Mesenchymal stem cell (in vitro differentiated cells and primary cell): ENCODE measurements around the gene ZBTB9.

ENCODE experiments used
- DNase-seq: peaks from one replicate; pipeline ENCODE4 v3.0.0-alpha.2; 2013
- H2AFZ ChIP-seq: one replicate; pipeline ENCODE4 v1.6.1; 2013; ENCODE audit warnings: low read depth, mild to moderate bottlenecking, control low read depth, inconsistent platforms, low read length, moderate library complexity
- H2AK5ac ChIP-seq: 2 replicates; pipeline ENCODE4 v1.6.1; 2013; ENCODE audit warnings: low read length, moderate library complexity, mild to moderate bottlenecking, inconsistent platforms; ENCODE audit not compliant: severe bottlenecking
- H2BK120ac ChIP-seq: one replicate; pipeline ENCODE4 v1.6.1; 2013; ENCODE audit warnings: low read depth, mild to moderate bottlenecking, inconsistent platforms, low read length, moderate library complexity
- H2BK12ac ChIP-seq, 2 experiments: one replicate each; pipeline ENCODE4 v1.6.1; 2013; ENCODE audit warnings: inconsistent platforms in 2 of 2, low read length in 2 of 2, mild to moderate bottlenecking in 2 of 2, moderate library complexity in 2 of 2, control low read depth in 1 of 2
- H2BK15ac ChIP-seq: one replicate; pipeline ENCODE4 v1.6.1; 2013; ENCODE audit warnings: mild to moderate bottlenecking, low read depth, inconsistent platforms; ENCODE audit not compliant: poor library complexity, severe bottlenecking
- H2BK5ac ChIP-seq: 2 replicates; pipeline ENCODE4 v1.6.1; 2013; ENCODE audit warnings: low read depth, mild to moderate bottlenecking, low read length, control low read depth, inconsistent platforms; ENCODE audit not compliant: poor library complexity, severe bottlenecking
- H3K14ac ChIP-seq, 2 experiments: one replicate each; pipeline ENCODE4 v1.6.1; 2013; ENCODE audit warnings: inconsistent platforms in 2 of 2, low read length in 2 of 2, control low read depth in 1 of 2, mild to moderate bottlenecking in 1 of 2, moderate library complexity in 1 of 2
- H3K18ac ChIP-seq, 2 experiments: one replicate each; pipeline ENCODE4 v1.6.1; 2013; ENCODE audit warnings: inconsistent platforms in 2 of 2, low read length in 2 of 2, control low read depth in 1 of 2, low read depth in 1 of 2, mild to moderate bottlenecking in 1 of 2
- H3K23ac ChIP-seq, 2 experiments: one replicate each; pipeline ENCODE4 v1.6.1; 2013; ENCODE audit warnings: inconsistent platforms in 2 of 2, low read length in 2 of 2, mild to moderate bottlenecking in 2 of 2, moderate library complexity in 2 of 2, control low read depth in 1 of 2
- H3K27ac ChIP-seq: 2 replicates; pipeline ENCODE4 v1.5.1; 2013; ENCODE audit warnings: mild to moderate bottlenecking, moderate library complexity, low read length, control low read depth, inconsistent platforms; ENCODE audit not compliant: poor library complexity, severe bottlenecking
- H3K27me3 ChIP-seq, 2 experiments: 2 replicates each; pipeline versions ENCODE4 v1.6.1 to v1.7.0; 2013; ENCODE audit warnings: low read length in 2 of 2, mild to moderate bottlenecking in 2 of 2, moderate library complexity in 2 of 2, control low read depth in 1 of 2, inconsistent platforms in 1 of 2; ENCODE audit not compliant: control insufficient read depth in 1 of 2, insufficient read depth in 1 of 2
- H3K36me3 ChIP-seq, 2 experiments: 2 replicates each; pipeline versions ENCODE4 v1.6.1 to v1.7.0; 2013; ENCODE audit warnings: low read length in 2 of 2, control low read depth in 1 of 2, inconsistent platforms in 1 of 2, low read depth in 1 of 2, mild to moderate bottlenecking in 1 of 2; ENCODE audit not compliant: insufficient read depth in 2 of 2, control insufficient read depth in 1 of 2
- H3K4ac ChIP-seq, 2 experiments: one replicate each; pipeline ENCODE4 v1.6.1; 2013; ENCODE audit warnings: inconsistent platforms in 2 of 2, low read length in 2 of 2, mild to moderate bottlenecking in 2 of 2, moderate library complexity in 2 of 2, control low read depth in 1 of 2, low read depth in 1 of 2
- H3K4me1 ChIP-seq: 2 replicates; pipeline ENCODE4 v1.6.1; 2013; ENCODE audit warnings: low read depth, low read length, control low read depth; ENCODE audit not compliant: control insufficient read depth, insufficient read depth
- H3K4me2 ChIP-seq: 2 replicates; pipeline ENCODE4 v1.6.1; 2013; ENCODE audit warnings: low read length, mild to moderate bottlenecking, inconsistent platforms; ENCODE audit not compliant: poor library complexity, severe bottlenecking
- H3K4me3 ChIP-seq, 2 experiments: 2 replicates each; pipeline versions ENCODE4 v1.5.1 to v1.7.0; 2013; ENCODE audit warnings: low read length in 2 of 2, mild to moderate bottlenecking in 2 of 2, control low read depth in 1 of 2, low read depth in 1 of 2; ENCODE audit not compliant: insufficient read depth in 1 of 2
- H3K79me1 ChIP-seq: replicated peaks from 2 replicates; pipeline ENCODE4 v1.6.1; 2013; ENCODE audit warnings: mild to moderate bottlenecking, control low read depth, low read length, inconsistent platforms; ENCODE audit not compliant: poor library complexity, severe bottlenecking
- H3K9ac ChIP-seq: 2 replicates; pipeline ENCODE4 v1.7.0; 2013; ENCODE audit warnings: mild to moderate bottlenecking, low read length, moderate library complexity
- H3K9me3 ChIP-seq: 2 replicates; pipeline ENCODE4 v1.7.0; 2013; ENCODE audit warnings: mild to moderate bottlenecking, low read length; ENCODE audit not compliant: control insufficient read depth
- H4K8ac ChIP-seq: one replicate; pipeline ENCODE4 v1.6.1; 2013; ENCODE audit warnings: inconsistent platforms, mild to moderate bottlenecking, low read length, moderate library complexity
- H4K91ac ChIP-seq: one replicate; pipeline ENCODE4 v1.6.1; 2013; ENCODE audit warnings: mild to moderate bottlenecking, low read length, inconsistent platforms
- WGBS: methylation state at CpG from one replicate; pipeline ENCODE4 v1.1.7; 2013; ENCODE audit warnings: mixed read lengths; 5-methylcytosine and 5-hydroxymethylcytosine counted together

Gene ZBTB9

DNA sequence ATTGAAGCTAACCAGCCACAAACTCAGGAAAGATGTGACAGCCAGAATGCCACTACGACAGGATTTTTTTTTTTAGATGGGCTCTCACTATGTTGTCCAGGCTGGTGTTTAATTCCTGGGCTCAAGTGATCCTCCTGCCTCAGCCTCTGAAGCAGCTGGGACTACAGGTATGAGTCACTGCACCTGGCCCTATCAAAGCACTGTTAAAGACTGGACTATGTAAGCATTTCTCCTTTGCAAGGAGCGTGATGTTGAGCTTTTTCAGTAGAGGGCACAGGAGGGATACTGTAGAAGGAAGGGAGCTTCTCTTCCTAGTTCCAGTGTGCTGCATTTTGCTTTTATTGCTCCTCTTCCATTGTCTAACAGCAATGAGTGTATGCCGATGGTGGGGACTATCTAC lies 35.8 kb downstream of the ZBTB9 start:
- Histone ChIP-seq H3K4me1 (peaks cover 4% of the 10 kb centered on the region), H2BK120ac (no peak overlapping the region), H2AFZ (no peak overlapping the region), H2BK15ac (no peak overlapping the region), H3K14ac (no peak overlapping the region), H4K8ac (no peak overlapping the region), H2AK5ac (no peak overlapping the region), H3K4ac (no peak overlapping the region), H3K4me3 (no peak overlapping the region), H3K79me1 (no peaks in the 10 kb centered on the region), H2BK5ac (no peak overlapping the region), H3K18ac (no peak overlapping the region), H4K91ac (no peak overlapping the region), H3K36me3 (no peaks in the 10 kb centered on the region), H3K27ac (no peak overlapping the region), H3K4me2 (no peak overlapping the region), H2BK12ac (no peak overlapping the region), H3K23ac (no peak overlapping the region), H3K27me3 (peaks cover 9 to 38% of the 10 kb centered on the region in 2 experiments), H3K9ac (no peak overlapping the region), H3K9me3 (no peaks in the 10 kb centered on the region)
- no peak for DNase-seq
- 86% methylated on average over 3 of the region's 3 CpGs for WGBS

GRCh38 chr6:33490621-33491020 lies 36.2 kb downstream of the ZBTB9 start:
- no peaks in the 10 kb centered on the region for H3K36me3 ChIP-seq
- peaks cover 4% of the 10 kb centered on the region for H3K4me1 ChIP-seq
- no peak overlapping the region for H2AK5ac ChIP-seq
- no peak overlapping the region for H3K14ac ChIP-seq
- H2BK120ac ChIP-seq, result no peak overlapping the region
- no peak overlapping the region for H3K18ac ChIP-seq
- no peak overlapping the region for H3K27ac ChIP-seq
- H2BK15ac ChIP-seq, result no peak overlapping the region
- H3K4me2 ChIP-seq, result no peak overlapping the region
- no peak overlapping the region for H3K9ac ChIP-seq
- H3K4ac ChIP-seq, result no peak overlapping the region
- peaks cover 9 to 38% of the 10 kb centered on the region in 2 experiments for H3K27me3 ChIP-seq
- no peak overlapping the region for H3K23ac ChIP-seq
- H2AFZ ChIP-seq, result no peak overlapping the region
- H3K4me3 ChIP-seq, result no peak overlapping the region
- H4K8ac ChIP-seq, result no peak overlapping the region
- H2BK5ac ChIP-seq, result no peak overlapping the region
- no peak for DNase-seq
- no peak overlapping the region for H4K91ac ChIP-seq
- WGBS, result 85% methylated on average over 6 of the region's 6 CpGs
- no peak overlapping the region for H2BK12ac ChIP-seq
- no peaks in the 10 kb centered on the region for H3K9me3 ChIP-seq
- no peaks in the 10 kb centered on the region for H3K79me1 ChIP-seq

GRCh38 chr6:33492093-33492492 lies 37.7 kb downstream of the ZBTB9 start:
- H3K27ac ChIP-seq, result no peak overlapping the region

DNA sequence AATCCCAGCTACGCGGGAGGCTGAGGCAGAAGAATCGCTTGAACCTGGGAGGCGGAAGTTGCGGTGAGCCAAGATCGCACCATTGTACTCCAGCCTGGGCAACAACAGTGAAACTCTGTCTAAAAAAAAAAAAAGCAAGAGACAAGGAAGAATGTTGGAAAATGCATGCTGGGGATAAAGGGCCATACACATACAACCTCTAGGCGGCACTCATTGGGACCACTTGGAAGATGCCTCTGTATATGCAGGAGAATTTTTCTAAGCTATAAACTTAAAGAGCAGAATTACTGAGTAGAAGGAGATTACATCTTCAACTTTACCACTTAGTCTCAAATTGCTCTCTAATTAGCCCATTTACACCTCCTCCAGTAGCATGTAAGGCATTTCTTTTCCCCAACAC lies 42.8 kb downstream of the ZBTB9 start:
- H3K4me3 ChIP-seq, result no peak overlapping the region
- no peak overlapping the region for H2BK12ac ChIP-seq
- no peaks in the 10 kb centered on the region for H3K36me3 ChIP-seq
- no peak overlapping the region for H4K91ac ChIP-seq
- H3K79me1 ChIP-seq, result no peaks in the 10 kb centered on the region
- H3K9ac ChIP-seq, result no peak overlapping the region
- no peak overlapping the region for H2AFZ ChIP-seq
- no peak overlapping the region for H3K4ac ChIP-seq
- DNase-seq, result no peak
- no peaks in the 10 kb centered on the region for H3K4me1 ChIP-seq
- H4K8ac ChIP-seq, result no peak overlapping the region
- H3K27ac ChIP-seq, result no peak overlapping the region
- peaks cover 6 to 40% of the 10 kb centered on the region in 2 experiments for H3K27me3 ChIP-seq
- H3K14ac ChIP-seq, result no peak overlapping the region
- no peak overlapping the region for H2BK120ac ChIP-seq
- H3K18ac ChIP-seq, result no peak overlapping the region
- no peak overlapping the region for H3K4me2 ChIP-seq
- no peak overlapping the region for H2BK15ac ChIP-seq
- no peak overlapping the region for H3K23ac ChIP-seq
- H2AK5ac ChIP-seq, result no peak overlapping the region
- WGBS, result 97% methylated on average over 6 of the region's 7 CpGs
- no peaks in the 10 kb centered on the region for H3K9me3 ChIP-seq
- H2BK5ac ChIP-seq, result no peak overlapping the region

More at GRCh38 chr6:33492093-33492492, 37.7 kb downstream of the ZBTB9 start:
- 51% methylated on average over 4 of the region's 4 CpGs for WGBS
- Histone ChIP-seq H3K9me3 (no peaks in the 10 kb centered on the region), H3K36me3 (no peaks in the 10 kb centered on the region), H2AFZ (no peak overlapping the region), H2BK12ac (no peak overlapping the region), H2BK5ac (no peak overlapping the region), H3K18ac (no peak overlapping the region), H3K9ac (no peak overlapping the region), H2AK5ac (no peak overlapping the region), H3K4ac (no peak overlapping the region), H3K4me2 (no peak overlapping the region), H3K79me1 (no peaks in the 10 kb centered on the region), H4K91ac (no peak overlapping the region), H3K27me3 (peaks cover 9 to 40% of the 10 kb centered on the region in 2 experiments), H2BK120ac (no peak overlapping the region), H3K4me3 (no peak overlapping the region), H4K8ac (no peak overlapping the region), H3K4me1 (peaks cover 4% of the 10 kb centered on the region), H3K14ac (no peak overlapping the region), H3K23ac (no peak overlapping the region), H2BK15ac (no peak overlapping the region)
- no peak for DNase-seq
